Panc1 (cell line): ENCODE data around the gene APP.

Experiments used
- CTCF ChIP-seq: fragments of 450-650 bp; IDR thresholded peaks from 2 replicates; pipeline ENCODE4 v1.5.1; 2017; ENCODE audit warnings: mild to moderate bottlenecking
- POLR2AphosphoS5 ChIP-seq: IDR thresholded peaks from 2 replicates; pipeline ENCODE4 v1.6.1; 2012; ENCODE audit warnings: mild to moderate bottlenecking, low read depth, low read length, moderate library complexity
- REST ChIP-seq, 2 experiments: IDR thresholded peaks; 2 replicates each; pipeline ENCODE4 v1.6.1; 2011 to 2012; ENCODE audit warnings: low read depth in 2 of 2, control low read depth in 1 of 2, low read length in 1 of 2, mild to moderate bottlenecking in 1 of 2, moderate library complexity in 1 of 2; ENCODE audit not compliant: insufficient read depth in 1 of 2
- TCF7L2 ChIP-seq: IDR thresholded peaks from 2 replicates; pipeline ENCODE4 v1.6.1; 2011; ENCODE audit warnings: mild to moderate bottlenecking, low read depth, low read length, inconsistent platforms

GRCh38 chr21:25863031-25863430 lies 307.5 kb downstream of the APP start:
- no peak for TF ChIP-seq CTCF
- TF ChIP-seq REST (IDR thresholded peaks at IDR 0.05; ENCODE audit: insufficient read depth in 1 of 2, low read depth in 2 of 2, low read length in 1 of 2) = no peak
- no peak for TF ChIP-seq TCF7L2
- TF ChIP-seq POLR2AphosphoS5 = no peak
